HepG2 (cell line): ENCODE data around the gene NACC2. TPM values are rescaled to one million over a fixed set of nuclear protein-coding genes. Genes with fewer than 3 reads are reported as not detected.

ENCODE experiments used
- ELF4 ChIP-seq: sonication (generic); formaldehyde crosslinking; IDR thresholded peaks from 2 replicates; pipeline ENCODE4 v1.5.0; 2020; ENCODE audit warnings: missing genetic modification reagents, mild to moderate bottlenecking, moderate library complexity, borderline replicate concordance
- POLR2G ChIP-seq: fragments of 200-400 bp; formaldehyde crosslinking; IDR thresholded peaks from 2 replicates; pipeline ENCODE4 v1.6.1; 2018; ENCODE audit warnings: mild to moderate bottlenecking, low read depth, low read length, moderate library complexity
- ZFP36 ChIP-seq: fragments of 150-350 bp; IDR thresholded peaks from 2 replicates; pipeline ENCODE4 v1.6.1; 2018; ENCODE audit warnings: borderline replicate concordance, low read length, low read depth; ENCODE audit not compliant: partially characterized antibody
- ZNF574 ChIP-seq: sonication (generic); formaldehyde crosslinking; IDR thresholded peaks from 2 replicates; pipeline ENCODE4 v1.4.0; 2020; ENCODE audit warnings: missing genetic modification reagents
- polyA plus RNA-seq, 8 experiments: library from polyadenylated mRNA; depleted of rRNA in 3 of 8; stranded (reverse) in 7 of 8; unstranded in 1 of 8; fragments of >200 nt; fragmentation: Illumina TruSeq in 4 of 8; extraction: Trizol in 4 of 8; gene quantifications; 2 replicates each; pipeline versions ENCODE4 v1.2.1 to v1.2.3, GENCODE V29; 2011 to 2016; ENCODE audit warnings: low read depth in 4 of 8, missing spikeins in 1 of 8, mixed read lengths in 1 of 8; ENCODE audit not compliant: insufficient read depth in 1 of 8
- total RNA-seq, 5 experiments: library from RNA; depleted of rRNA; stranded (reverse); fragments of >200 nt; fragmentation: Illumina TruSeq; extraction: Trizol; gene quantifications; 2 replicates each; pipeline ENCODE4 v1.2.3, GENCODE V29; 2016; ENCODE audit warnings: low read depth in 1 of 5
- TF ChIP-seq, protein P1 (sequence below): sonication (generic); formaldehyde crosslinking; IDR thresholded peaks from 2 replicates; pipeline ENCODE4 v1.5.0; 2020; ENCODE audit warnings: mild to moderate bottlenecking, missing genetic modification reagents

The NACC2 gene
- total and polyA plus RNA-seq, 2 of the 13 experiments (the other 11 are each of a cell fraction or from before 2014, with no cell fraction given), result 5.9 to 12.3 TPM

DNA sequence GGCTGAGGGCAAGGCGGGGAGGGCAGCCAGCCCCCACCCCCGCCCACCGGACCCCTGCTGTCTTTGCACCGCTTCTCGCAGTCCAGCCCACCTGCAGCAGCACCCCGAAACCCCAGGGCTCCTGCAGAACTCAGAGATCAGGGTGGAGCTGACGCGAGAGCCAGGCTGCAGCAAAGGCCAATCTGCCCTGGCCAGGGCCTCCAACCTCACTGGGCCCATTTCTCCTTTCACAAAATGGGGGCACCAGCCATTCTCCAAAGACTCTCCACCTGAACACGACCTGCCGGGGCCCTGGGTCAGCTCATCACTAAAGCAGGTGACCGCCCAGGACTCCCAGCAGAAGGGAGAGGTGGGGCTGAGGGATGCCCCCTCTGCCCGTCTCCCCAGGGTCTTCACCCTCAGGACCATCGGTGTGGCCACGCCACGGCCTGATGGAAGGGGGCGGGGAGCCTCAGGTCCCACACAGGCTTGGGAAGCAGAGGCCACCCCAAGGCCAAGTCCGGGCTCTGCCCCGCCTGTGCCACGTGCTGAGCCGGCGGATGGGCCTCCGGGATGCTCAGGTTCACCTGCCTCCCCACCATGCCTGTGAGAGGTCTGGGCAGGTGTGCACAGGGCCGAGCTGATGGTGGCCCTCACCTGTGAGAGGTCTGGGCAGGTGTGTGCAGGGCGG is 13.1 kb downstream of the NACC2 start (continued):
- TF ChIP-seq POLR2G (no peak), ZNF574 (no peak), ZFP36 (no peak), ELF4 (CRISPR knock-in tag) (no peak)
- TF ChIP-seq, protein P1, sequence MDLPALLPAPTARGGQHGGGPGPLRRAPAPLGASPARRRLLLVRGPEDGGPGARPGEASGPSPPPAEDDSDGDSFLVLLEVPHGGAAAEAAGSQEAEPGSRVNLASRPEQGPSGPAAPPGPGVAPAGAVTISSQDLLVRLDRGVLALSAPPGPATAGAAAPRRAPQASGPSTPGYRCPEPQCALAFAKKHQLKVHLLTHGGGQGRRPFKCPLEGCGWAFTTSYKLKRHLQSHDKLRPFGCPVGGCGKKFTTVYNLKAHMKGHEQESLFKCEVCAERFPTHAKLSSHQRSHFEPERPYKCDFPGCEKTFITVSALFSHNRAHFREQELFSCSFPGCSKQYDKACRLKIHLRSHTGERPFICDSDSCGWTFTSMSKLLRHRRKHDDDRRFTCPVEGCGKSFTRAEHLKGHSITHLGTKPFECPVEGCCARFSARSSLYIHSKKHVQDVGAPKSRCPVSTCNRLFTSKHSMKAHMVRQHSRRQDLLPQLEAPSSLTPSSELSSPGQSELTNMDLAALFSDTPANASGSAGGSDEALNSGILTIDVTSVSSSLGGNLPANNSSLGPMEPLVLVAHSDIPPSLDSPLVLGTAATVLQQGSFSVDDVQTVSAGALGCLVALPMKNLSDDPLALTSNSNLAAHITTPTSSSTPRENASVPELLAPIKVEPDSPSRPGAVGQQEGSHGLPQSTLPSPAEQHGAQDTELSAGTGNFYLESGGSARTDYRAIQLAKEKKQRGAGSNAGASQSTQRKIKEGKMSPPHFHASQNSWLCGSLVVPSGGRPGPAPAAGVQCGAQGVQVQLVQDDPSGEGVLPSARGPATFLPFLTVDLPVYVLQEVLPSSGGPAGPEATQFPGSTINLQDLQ, result no peak
